Measurements from ENCODE around the gene EDN2. TPM values are rescaled to one million over a fixed set of nuclear protein-coding genes. Genes with fewer than 3 reads are reported as not detected.
A peak's percentile ranks its signal among the peaks of the same experiment; 100 is the strongest.

The EDN2 gene
- total and polyA plus RNA-seq, 2 of the 8 experiments (the other 6 are each of a cell fraction or from before 2014, with no cell fraction given), result 0.32 to 0.39 TPM

DNA sequence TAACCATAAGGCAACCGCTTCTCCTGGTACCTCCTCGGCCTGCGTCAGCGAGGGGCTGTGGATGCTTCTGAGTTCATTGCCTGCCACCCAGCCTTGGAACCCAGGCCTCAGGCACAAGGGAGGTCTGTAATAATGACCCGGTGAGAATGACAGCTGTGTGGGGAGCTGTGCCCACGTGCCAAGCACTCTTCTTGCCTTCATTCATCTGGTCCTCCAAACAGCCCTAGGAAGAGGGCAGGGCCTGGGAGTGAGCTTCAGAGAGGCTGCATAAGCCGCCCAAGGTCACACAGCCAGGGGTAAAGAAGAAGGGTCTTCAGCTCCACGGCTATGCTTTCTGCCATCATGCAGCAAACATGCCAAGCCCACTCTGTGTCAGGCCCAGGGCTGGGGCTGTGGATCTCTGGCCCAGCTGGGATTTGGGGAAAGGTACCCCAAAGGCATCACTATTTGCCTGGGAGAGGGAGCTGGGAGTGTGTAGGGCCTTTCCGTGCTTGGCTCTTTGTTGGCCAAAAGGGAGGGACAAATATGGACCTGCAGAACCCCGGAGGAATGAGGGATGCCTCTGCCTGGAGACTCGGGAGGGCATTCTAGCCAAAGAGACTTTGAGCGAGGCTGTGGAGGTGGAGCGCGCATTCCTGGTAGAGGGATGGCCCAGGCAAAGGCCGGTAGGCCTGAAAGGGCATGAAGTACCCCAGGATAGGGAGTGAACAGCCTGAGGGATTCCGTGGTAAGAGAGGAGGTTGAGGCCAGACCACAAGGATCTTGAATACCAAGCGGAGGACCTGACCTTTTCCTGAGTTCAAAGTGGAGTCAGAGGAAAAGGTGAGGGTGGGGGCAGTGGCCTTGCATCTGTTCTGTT lies 10.1 kb upstream of the EDN2 start:
- Histone ChIP-seq H4K20me1 (replicated peaks in 1 of 2; ENCODE audit: control insufficient read depth in 1 of 2, insufficient read depth in 2 of 2, low read length in 2 of 2) (peaks cover 0 to under 1% of the 10 kb centered on the region in 2 experiments), H2BK15ac (ENCODE audit: low read length) (peak overlapping the region; percentile 29; the same call in 1 of the 2 replicates), H3K27me3 (replicated peaks in 1 of 4; ENCODE audit: control insufficient read depth in 3 of 4, extremely low read depth in 1 of 4, insufficient read depth in 3 of 4, low read length in 3 of 4) (peaks cover 0 to 13% (median 11%) of the 10 kb centered on the region in 4 experiments; a peak in 3 of 7 replicates), H3K14ac (ENCODE audit: insufficient read length) (no peak overlapping the region), H3K79me1 (ENCODE audit: low read depth, low read length) (no peaks in the 10 kb centered on the region), H2BK5ac (ENCODE audit: low read depth, low read length) (no peak overlapping the region), H3K36me3 (ENCODE audit: control insufficient read depth in 2 of 4, insufficient read depth in 4 of 4, low read length in 3 of 4) (no peaks in the 10 kb centered on the region), H2AK5ac (ENCODE audit: low read depth, low read length) (no peak overlapping the region; the same call in 1 of the 2 replicates), H2BK12ac (ENCODE audit: low read depth, low read length) (peak overlapping the region; percentile 87; the same call in 1 of the 2 replicates), H3K9me3 (ENCODE audit: insufficient read depth in 2 of 2, low read depth in 1 of 2, low read length in 1 of 2) (no peaks in the 10 kb centered on the region), H3K4me1 (replicated peaks in 1 of 4; ENCODE audit: control insufficient read depth in 3 of 4, insufficient read depth in 4 of 4, low read length in 3 of 4) (peaks cover 0 to 23% (median 17%) of the 10 kb centered on the region in 4 experiments; a peak in 6 of 7 replicates), H3K4ac (replicated peaks; ENCODE audit: insufficient read length, low read depth, low read length) (no peak overlapping the region), H3K23ac (ENCODE audit: insufficient read length) (no peak overlapping the region), H3K56ac (replicated peaks; ENCODE audit: insufficient read length, low read depth, low read length) (no peak overlapping the region), H3K4me2 (ENCODE audit: insufficient read depth in 1 of 2, low read depth in 2 of 2, low read length in 2 of 2) (no peak overlapping the region), H3K79me2 (ENCODE audit: control insufficient read depth in 1 of 2, insufficient read depth in 2 of 2, low read length in 2 of 2) (no peaks in the 10 kb centered on the region), H3K4me3 (ENCODE audit: extremely low read depth in 1 of 4, insufficient read depth in 2 of 4, low read depth in 3 of 4, low read length in 4 of 4) (no peak overlapping the region), H2AFZ (ENCODE audit: low read length) (no peak overlapping the region), H3K9ac (replicated peaks in 1 of 4; ENCODE audit: extremely low read depth in 1 of 4, low read depth in 3 of 4, low read length in 3 of 4) (no peak overlapping the region; a peak in 1 of 7 replicates), H3K27ac (ENCODE audit: low read depth, low read length) (no peak overlapping the region), H4K91ac (replicated peaks; ENCODE audit: insufficient read length, low read length) (peak overlapping the region; percentile 35), H3K18ac (ENCODE audit: extremely low read depth, low read length) (no peak overlapping the region), H2BK120ac (replicated peaks; ENCODE audit: low read depth, low read length) (no peak overlapping the region), H2BK20ac (ENCODE audit: low read length) (peak overlapping the region; percentile 75; the same call in 1 of the 2 replicates), H4K5ac (ENCODE audit: insufficient read length, low read depth, low read length) (no peak overlapping the region), H3K23me2 (ENCODE audit: low read depth, low read length) (peaks cover 7% of the 10 kb centered on the region; the same call in 1 of the 2 replicates), H4K8ac (ENCODE audit: extremely low read depth, insufficient read depth, low read length) (peak overlapping the region; percentile 25; the same call in 1 of the 2 replicates)
- DNase-seq (ENCODE audit: low read depth in 1 of 2, low spot score in 2 of 2) (no peak), FAIRE-seq (no peak)
- 84% methylated on average over 17 of the region's 17 CpGs; no CpG with 5 or more reads in 1 of the 2 experiments for WGBS, 2 experiments (ENCODE audit: extremely low coverage in 1 of 2, insufficient coverage in 1 of 2, insufficient read length in 1 of 2, insufficient replicate concordance in 2 of 2, low coverage in 1 of 2, low lambda C conversion rate in 2 of 2, missing lambda C conversion rate in 1 of 2)
- ChIA-PET CTCF (ENCODE audit: partially characterized antibody) (interaction anchor here (0.9 to 14.9 kb wide), 15 partner anchors 8 to 212 kb away, joined by 3 to 205 read pairs (median 5); partner anchors contain the start of gene EDN2), POLR2A (ENCODE audit: partially characterized antibody) (interaction anchor here (1.1 to 3.5 kb wide), 5 partner anchors 8 to 22 kb away, joined by 3 to 21 read pairs (median 4); partner anchors contain the start of gene EDN2)
- no peak for TF ChIP-seq POLR2AphosphoS5 (IDR thresholded peaks at IDR 0.05; ENCODE audit: low read depth, low read length)
- no peak for TF ChIP-seq TEAD4 (IDR thresholded peaks at IDR 0.05; ENCODE audit: low read depth, low read length)
- TF ChIP-seq JUND (IDR thresholded peaks at IDR 0.05; ENCODE audit: low read length), result no peak
- TF ChIP-seq, protein P1, sequence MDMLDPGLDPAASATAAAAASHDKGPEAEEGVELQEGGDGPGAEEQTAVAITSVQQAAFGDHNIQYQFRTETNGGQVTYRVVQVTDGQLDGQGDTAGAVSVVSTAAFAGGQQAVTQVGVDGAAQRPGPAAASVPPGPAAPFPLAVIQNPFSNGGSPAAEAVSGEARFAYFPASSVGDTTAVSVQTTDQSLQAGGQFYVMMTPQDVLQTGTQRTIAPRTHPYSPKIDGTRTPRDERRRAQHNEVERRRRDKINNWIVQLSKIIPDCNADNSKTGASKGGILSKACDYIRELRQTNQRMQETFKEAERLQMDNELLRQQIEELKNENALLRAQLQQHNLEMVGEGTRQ (IDR thresholded peaks at IDR 0.05; ENCODE audit: low read length), result no peak
- no peak for TF ChIP-seq MAFK (IDR thresholded peaks at IDR 0.05; ENCODE audit: low read depth, low read length)
- no peak for TF ChIP-seq CTBP2 (IDR thresholded peaks at IDR 0.05; ENCODE audit: borderline replicate concordance, insufficient read depth, insufficient read length, low read length)
- TF ChIP-seq HDAC6 (IDR thresholded peaks at IDR 0.05; ENCODE audit: low read depth, low read length), result no peak
- no peak for TF ChIP-seq CREB1 (IDR thresholded peaks at IDR 0.05)
- no peak for TF ChIP-seq SP2 (IDR thresholded peaks at IDR 0.05; ENCODE audit: low read length)
- TF ChIP-seq RBBP5 (IDR thresholded peaks at IDR 0.05; ENCODE audit: borderline replicate concordance, low read depth, low read length), result no peak
- TF ChIP-seq CHD1 (IDR thresholded peaks at IDR 0.05; ENCODE audit: low read depth, low read length), result no peak
